Liver (tissue), 9 donors: Measurements from ENCODE around the gene WDR74. TPM values are rescaled to one million over a fixed set of nuclear protein-coding genes. Genes with fewer than 3 reads are reported as not detected.
A peak's percentile ranks its signal among the peaks of the same experiment; 100 is the strongest.

ENCODE experiments used
- DNase-seq: peaks from one replicate; pipeline ENCODE4 v3.0.0-alpha.2; 2017; ENCODE audit warnings: low spot score
- H3K27ac ChIP-seq, 2 donors: one replicate each; pipeline ENCODE4 v1.7.0; 2013; ENCODE audit warnings: inconsistent platforms in 2 of 2, low read length in 2 of 2, control low read depth in 1 of 2, low read depth in 1 of 2, mild to moderate bottlenecking in 1 of 2
- H3K27me3 ChIP-seq, 4 donors: one replicate each; pipeline versions ENCODE4 v1.6.1 to v1.7.0; 2013; ENCODE audit warnings: low read length in 3 of 4, inconsistent platforms in 1 of 4, mild to moderate bottlenecking in 1 of 4, moderate library complexity in 1 of 4; ENCODE audit not compliant: control insufficient read depth in 4 of 4, insufficient read depth in 4 of 4
- H3K36me3 ChIP-seq, 4 donors: one replicate each; pipeline versions ENCODE4 v1.6.1 to v1.7.0; 2013; ENCODE audit warnings: low read length in 3 of 4, mild to moderate bottlenecking in 3 of 4, low read depth in 1 of 4, moderate library complexity in 1 of 4; ENCODE audit not compliant: control insufficient read depth in 4 of 4, insufficient read depth in 3 of 4
- H3K4me1 ChIP-seq, 4 donors: one replicate each; pipeline versions ENCODE4 v1.6.1 to v1.7.0; 2013; ENCODE audit warnings: low read length in 3 of 4, mild to moderate bottlenecking in 3 of 4, moderate library complexity in 1 of 4; ENCODE audit not compliant: control insufficient read depth in 4 of 4, insufficient read depth in 4 of 4
- H3K4me3 ChIP-seq, 3 donors: one replicate each; pipeline versions ENCODE4 v1.6.1 to v1.7.0; 2013; ENCODE audit warnings: low read length in 3 of 3, control low read depth in 1 of 3, low read depth in 1 of 3, mild to moderate bottlenecking in 1 of 3
- H3K9ac ChIP-seq, 2 donors: one replicate each; pipeline ENCODE4 v1.7.0; 2013; ENCODE audit warnings: low read length in 2 of 2, mild to moderate bottlenecking in 2 of 2, moderate library complexity in 2 of 2, control low read depth in 1 of 2, low read depth in 1 of 2
- H3K9me3 ChIP-seq, 4 donors: one replicate each; pipeline versions ENCODE4 v1.6.1 to v1.7.0; 2013; ENCODE audit warnings: low read length in 3 of 4; ENCODE audit not compliant: control insufficient read depth in 4 of 4
- FOXA1 ChIP-seq: IDR thresholded peaks from 2 replicates; pipeline ENCODE4 v1.6.1; 2016; ENCODE audit warnings: antibody characterized with exemption
- FOXA2 ChIP-seq: IDR thresholded peaks from 2 replicates; pipeline ENCODE4 v1.6.1; 2016; ENCODE audit warnings: antibody characterized with exemption
- GABPA ChIP-seq, 2 donors: IDR thresholded peaks in 1 of 2; conservative IDR thresholded peaks in 1 of 2; 2 replicates each; pipeline ENCODE4 v1.6.1; 2016; ENCODE audit warnings: antibody characterized with exemption in 2 of 2, mild to moderate bottlenecking in 1 of 2, moderate library complexity in 1 of 2
- HNF4A ChIP-seq, 2 donors: conservative IDR thresholded peaks; 2 replicates each; pipeline ENCODE4 v1.6.1; 2016; ENCODE audit warnings: antibody characterized with exemption in 2 of 2, mild to moderate bottlenecking in 2 of 2
- HNF4G ChIP-seq: IDR thresholded peaks from 2 replicates; pipeline ENCODE4 v1.6.1; 2016; ENCODE audit warnings: antibody characterized with exemption
- JUND ChIP-seq, 2 donors: IDR thresholded peaks; 2 replicates each; pipeline ENCODE4 v1.6.1; 2016; ENCODE audit warnings: antibody characterized with exemption in 2 of 2
- MAX ChIP-seq: IDR thresholded peaks from 2 replicates; pipeline ENCODE4 v1.6.1; 2016; ENCODE audit warnings: antibody characterized with exemption
- NR2F2 ChIP-seq: IDR thresholded peaks from 2 replicates; pipeline ENCODE4 v1.6.1; 2016; ENCODE audit warnings: antibody characterized with exemption
- RAD21 ChIP-seq, 2 donors: IDR thresholded peaks; 2 replicates each; pipeline ENCODE4 v1.6.1; 2016; ENCODE audit warnings: antibody characterized with exemption in 2 of 2, mild to moderate bottlenecking in 2 of 2
- REST ChIP-seq: IDR thresholded peaks from 2 replicates; pipeline ENCODE4 v1.6.1; 2016; ENCODE audit warnings: antibody characterized with exemption, mild to moderate bottlenecking
- RXRA ChIP-seq, 2 donors: IDR thresholded peaks; 2 replicates each; pipeline ENCODE4 v1.6.1; 2017 to 2018; ENCODE audit warnings: antibody characterized with exemption in 2 of 2, mild to moderate bottlenecking in 1 of 2
- SP1 ChIP-seq: IDR thresholded peaks from 2 replicates; pipeline ENCODE4 v1.6.1; 2018; ENCODE audit warnings: antibody characterized with exemption, mild to moderate bottlenecking
- TAF1 ChIP-seq: conservative IDR thresholded peaks from 2 replicates; pipeline ENCODE4 v1.6.1; 2016; ENCODE audit warnings: antibody characterized with exemption, mild to moderate bottlenecking
- YY1 ChIP-seq: IDR thresholded peaks from 2 replicates; pipeline ENCODE4 v1.6.1; 2016; ENCODE audit warnings: antibody characterized with exemption, mild to moderate bottlenecking
- ZBTB33 ChIP-seq: IDR thresholded peaks from 2 replicates; pipeline ENCODE4 v1.6.1; 2016; ENCODE audit warnings: antibody characterized with exemption
- WGBS: extraction: QIAGEN DNeasy Blood & Tissue Kit; methylation state at CpG from one replicate; pipeline ENCODE4 v1.1.7; 2013; 5-methylcytosine and 5-hydroxymethylcytosine counted together
- polyA plus RNA-seq, 2 donors: library from polyadenylated mRNA; stranded (reverse) in 1 of 2; unstranded in 1 of 2; fragments of 200-250 nt in 1 of 2; fragments of >200 nt in 1 of 2; fragmentation: Nextera tagmentation in 1 of 2; extraction: Ambion mirVana in 1 of 2; gene quantifications; one replicate each; pipeline versions ENCODE4 v1.2.1 to v1.2.3, GENCODE V29; 2013 to 2015
- total RNA-seq, 2 donors: library from RNA; depleted of rRNA; stranded (reverse); fragments of >200 nt; gene quantifications; one replicate each; pipeline ENCODE4 v1.2.3, GENCODE V29; 2014
- TF ChIP-seq, protein P1 (sequence below): fragments of 150-350 bp; IDR thresholded peaks from 2 replicates; pipeline ENCODE4 v1.5.1; 2017; ENCODE audit warnings: improper control_type of control experiment, low read depth, low read length; ENCODE audit not compliant: missing input control
- donor health status: healthy.
- donor health status: healthy.
- donor health status: healthy.
- donor health status: healthy.
- donor health status: healthy.

Gene WDR74
- total and polyA plus RNA-seq, 4 donors = 17.1 to 22.5 (median 20.5) TPM

DNA sequence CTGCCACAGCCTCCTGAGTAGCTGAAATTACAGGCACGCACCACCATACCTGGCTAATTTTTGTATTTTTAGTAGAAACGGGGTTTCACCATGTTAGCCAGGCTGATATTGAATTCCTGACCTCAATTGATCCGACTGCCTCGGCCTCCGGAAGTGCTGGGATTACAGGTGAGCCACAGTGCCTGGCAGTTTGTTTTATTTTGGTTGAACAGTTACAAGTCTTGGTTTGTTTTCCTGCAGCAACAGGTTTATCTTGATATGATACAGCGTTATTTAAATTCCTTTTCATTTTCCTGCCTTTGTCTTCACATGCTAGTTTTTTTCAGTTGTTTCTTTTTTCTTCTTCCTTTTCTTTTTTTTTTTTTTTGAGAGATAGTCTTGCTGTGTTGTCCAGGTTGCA is 37.3 kb upstream of the WDR74 start:
- WGBS = 42% methylated on average over 6 of the region's 6 CpGs
- TF ChIP-seq TAF1 (no peak), GABPA (IDR thresholded peaks at IDR 0.05 in 1 of 2, conservative IDR thresholded peaks at IDR 0.05 in 1 of 2) (peak; percentile 24 to 69), NR2F2 (no peak), HNF4A (conservative IDR thresholded peaks at IDR 0.05) (peak in 1 of 2 donors; percentile 20), RXRA (IDR thresholded peaks at IDR 0.05) (peak; percentile 78 to 83), SP1 (peak; percentile 63), RAD21 (IDR thresholded peaks at IDR 0.05) (peak in 1 of 2 donors; percentile 4)
- no peak for DNase-seq
- Histone ChIP-seq H3K9me3 (no peaks in the 10 kb centered on the region), H3K27me3 (no peaks in the 10 kb centered on the region), H3K27ac (peak overlapping the region; percentile 40 to 68), H3K36me3 (no peaks in the 10 kb centered on the region), H3K9ac (no peak overlapping the region), H3K4me3 (no peak overlapping the region), H3K4me1 (peaks cover 0 to 26% (median 16%) of the 10 kb centered on the region in 4 donors)

- H3K27ac ChIP-seq = no peak overlapping the region
- no peak overlapping the region for H3K9ac ChIP-seq
- no peaks in the 10 kb centered on the region for H3K9me3 ChIP-seq
- TF ChIP-seq YY1 (no peak), HNF4G (no peak), TAF1 (no peak), FOXA2 (no peak), GABPA (IDR thresholded peaks at IDR 0.05 in 1 of 2, conservative IDR thresholded peaks at IDR 0.05 in 1 of 2) (no peak), REST (no peak), RAD21 (IDR thresholded peaks at IDR 0.05) (no peak), RXRA (IDR thresholded peaks at IDR 0.05) (no peak), JUND (IDR thresholded peaks at IDR 0.05) (no peak), NR2F2 (no peak), SP1 (no peak), FOXA1 (no peak), MAX (no peak), ZBTB33 (no peak)
- TF ChIP-seq, protein P1, sequence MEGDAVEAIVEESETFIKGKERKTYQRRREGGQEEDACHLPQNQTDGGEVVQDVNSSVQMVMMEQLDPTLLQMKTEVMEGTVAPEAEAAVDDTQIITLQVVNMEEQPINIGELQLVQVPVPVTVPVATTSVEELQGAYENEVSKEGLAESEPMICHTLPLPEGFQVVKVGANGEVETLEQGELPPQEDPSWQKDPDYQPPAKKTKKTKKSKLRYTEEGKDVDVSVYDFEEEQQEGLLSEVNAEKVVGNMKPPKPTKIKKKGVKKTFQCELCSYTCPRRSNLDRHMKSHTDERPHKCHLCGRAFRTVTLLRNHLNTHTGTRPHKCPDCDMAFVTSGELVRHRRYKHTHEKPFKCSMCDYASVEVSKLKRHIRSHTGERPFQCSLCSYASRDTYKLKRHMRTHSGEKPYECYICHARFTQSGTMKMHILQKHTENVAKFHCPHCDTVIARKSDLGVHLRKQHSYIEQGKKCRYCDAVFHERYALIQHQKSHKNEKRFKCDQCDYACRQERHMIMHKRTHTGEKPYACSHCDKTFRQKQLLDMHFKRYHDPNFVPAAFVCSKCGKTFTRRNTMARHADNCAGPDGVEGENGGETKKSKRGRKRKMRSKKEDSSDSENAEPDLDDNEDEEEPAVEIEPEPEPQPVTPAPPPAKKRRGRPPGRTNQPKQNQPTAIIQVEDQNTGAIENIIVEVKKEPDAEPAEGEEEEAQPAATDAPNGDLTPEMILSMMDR = no peak
- 68% methylated on average over 7 of the region's 7 CpGs for WGBS
- no peak for DNase-seq
- H3K4me1 ChIP-seq = peaks cover 0 to 25% (median 16%) of the 10 kb centered on the region in 4 donors
- no peaks in the 10 kb centered on the region for H3K27me3 ChIP-seq
- H3K4me3 ChIP-seq = no peak overlapping the region
- H3K36me3 ChIP-seq = no peaks in the 10 kb centered on the region
Observed at GRCh38 chr11:62875698-62876478, 36.5 kb upstream of the WDR74 start.
